HG02943 (cell line): Measurements from ENCODE around the gene SNX2.
"Not testable (repeated sequence)": the region's sequence is repeated elsewhere in the genome, so short reads cannot be mapped to it uniquely, and the experiment has no call there.

Experiments used
- ATAC-seq: cut with Tn5 transposase; IDR thresholded peaks from one replicate; pipeline ENCODE4 v1.9.1; 2021; ENCODE audit warnings: mild to moderate bottlenecking, low read depth, moderate library complexity; ENCODE audit not compliant: unreplicated experiment

Gene SNX2

GRCh38 chr5:122836947-122837346, 62.1 kb downstream of the SNX2 start:
- no peak for ATAC-seq

- no peak for ATAC-seq
Measured at GRCh38 chr5:122839731-122840130, 64.9 kb downstream of the SNX2 start.

GRCh38 chr5:122842016-122842580, 67.2 kb downstream of the SNX2 start:
- ATAC-seq: no peak

- peak; percentile 2 for ATAC-seq
Measured at GRCh38 chr5:122844136-122844909, 69.4 kb downstream of the SNX2 start.

GRCh38 chr5:122844910-122845228, 70.0 kb downstream of the SNX2 start:
- ATAC-seq: peak; percentile 48

GRCh38 chr5:122845229-122846050, 70.6 kb downstream of the SNX2 start, which contains the start of gene SNX24:
SNX24 (plus strand) TSS chr5:122845613; CDS start chr5:122845634, 21 bp downstream.
- peak; percentile 85 for ATAC-seq

GRCh38 chr5:122846051-122846550, 71.2 kb downstream of the SNX2 start:
- ATAC-seq: no peak

GRCh38 chr5:122847687-122848081, 72.8 kb downstream of the SNX2 start:
- no peak for ATAC-seq

- ATAC-seq: no peak
Measured at GRCh38 chr5:122849771-122850170, 74.9 kb downstream of the SNX2 start.

- not testable (repeated sequence) for ATAC-seq
Measured at GRCh38 chr5:122857538-122857937, 82.7 kb downstream of the SNX2 start.

GRCh38 chr5:122858451-122858850, 83.6 kb downstream of the SNX2 start:
- ATAC-seq: no peak

GRCh38 chr5:122863240-122863639, 88.4 kb downstream of the SNX2 start:
- ATAC-seq: no peak

GRCh38 chr5:122863721-122864120, 88.8 kb downstream of the SNX2 start:
- no peak for ATAC-seq

GRCh38 chr5:122864400-122864799, 89.5 kb downstream of the SNX2 start:
- ATAC-seq: no peak

- no peak for ATAC-seq
Measured at GRCh38 chr5:122864842-122865241, 90.0 kb downstream of the SNX2 start.

GRCh38 chr5:122870219-122870856, 95.5 kb downstream of the SNX2 start:
- ATAC-seq: no peak

GRCh38 chr5:122871661-122872060, 96.8 kb downstream of the SNX2 start:
- ATAC-seq: no peak

GRCh38 chr5:122874179-122874875, 99.4 kb downstream of the SNX2 start:
- ATAC-seq: no peak

- no peak for ATAC-seq
Measured at GRCh38 chr5:122877518-122877917, 102.6 kb downstream of the SNX2 start.

- no peak for ATAC-seq
Measured at GRCh38 chr5:122879076-122879475, 104.2 kb downstream of the SNX2 start.
